BE2C (cell line): ENCODE measurements around the gene SFXN3.

Experiments
- DNase-seq: peaks from one replicate; pipeline ENCODE4 v3.0.0-alpha.2; 2020
- H3K27me3 ChIP-seq: fragments of 250-450 bp; sonication (Bioruptor Pico); 2 replicates; pipeline ENCODE4 v1.5.1; 2020; ENCODE audit warnings: mild to moderate bottlenecking
- H3K36me3 ChIP-seq: fragments of 250-450 bp; sonication (Bioruptor Pico); 2 replicates; pipeline ENCODE4 v1.5.1; 2020; ENCODE audit warnings: mild to moderate bottlenecking
- H3K4me1 ChIP-seq: fragments of 250-450 bp; sonication (Bioruptor Pico); 2 replicates; pipeline ENCODE4 v1.5.1; 2020
- H3K4me3 ChIP-seq: 2 replicates; pipeline ENCODE4 v1.5.1; 2011; ENCODE audit warnings: low read depth, low read length
- H3K9me3 ChIP-seq: fragments of 250-450 bp; sonication (Bioruptor Pico); 2 replicates; pipeline ENCODE4 v1.5.1; 2020
- TF ChIP-seq, protein P1 (sequence below): IDR thresholded peaks from 2 replicates; pipeline ENCODE4 v1.5.1; 2012; ENCODE audit warnings: mild to moderate bottlenecking, low read depth, low read length

SFXN3 gene

DNA sequence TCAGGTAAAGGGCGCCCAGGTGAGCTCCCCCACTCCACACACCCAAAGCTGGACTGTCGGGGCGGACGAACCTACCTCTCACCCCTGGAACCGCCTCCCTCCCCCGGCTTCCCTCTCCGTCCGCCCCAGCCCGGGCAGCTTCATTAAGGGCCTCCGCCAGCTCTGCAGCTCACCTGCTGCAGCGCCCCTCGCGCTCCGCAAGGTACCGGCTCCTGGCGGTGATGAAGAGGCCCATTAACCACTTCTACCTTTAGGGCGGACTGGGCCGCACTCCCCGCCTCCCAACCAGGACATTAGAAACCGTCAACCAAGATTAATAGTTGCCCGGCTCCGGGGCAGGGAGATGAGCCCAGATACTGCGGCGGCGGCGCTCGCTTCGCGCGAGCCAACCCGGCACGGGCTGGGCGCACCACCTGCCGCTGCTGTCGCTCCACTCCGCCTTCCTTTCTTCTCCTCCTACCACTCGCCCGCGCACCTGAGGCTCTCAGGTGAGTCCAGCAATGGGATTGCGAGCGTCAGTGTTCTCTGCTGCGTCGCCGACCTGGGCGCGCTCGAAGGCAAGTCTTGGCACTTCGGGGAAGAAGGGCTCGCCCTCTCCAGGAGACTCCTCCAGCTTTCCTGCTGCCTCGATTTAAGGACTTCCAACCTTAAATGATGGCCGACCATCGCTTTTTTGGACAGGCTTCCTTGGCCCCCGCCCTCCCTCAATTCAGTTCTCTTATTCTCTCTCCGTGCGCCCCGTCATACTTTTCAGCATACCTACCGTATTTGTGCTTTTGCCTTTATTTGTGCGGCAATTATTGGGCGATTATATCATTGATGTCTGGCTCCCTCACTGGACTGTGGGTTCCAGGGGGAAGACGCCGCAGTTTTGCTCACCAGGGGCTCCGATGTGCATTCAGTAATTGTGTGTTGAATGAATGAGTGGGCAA is 17.2 kb downstream of the SFXN3 start:
- Histone ChIP-seq H3K4me1 (peaks cover 10% of the 10 kb centered on the region), H3K27me3 (no peaks in the 10 kb centered on the region), H3K36me3 (no peaks in the 10 kb centered on the region), H3K9me3 (no peaks in the 10 kb centered on the region), H3K4me3 (no peak overlapping the region)
- TF ChIP-seq, protein P1, sequence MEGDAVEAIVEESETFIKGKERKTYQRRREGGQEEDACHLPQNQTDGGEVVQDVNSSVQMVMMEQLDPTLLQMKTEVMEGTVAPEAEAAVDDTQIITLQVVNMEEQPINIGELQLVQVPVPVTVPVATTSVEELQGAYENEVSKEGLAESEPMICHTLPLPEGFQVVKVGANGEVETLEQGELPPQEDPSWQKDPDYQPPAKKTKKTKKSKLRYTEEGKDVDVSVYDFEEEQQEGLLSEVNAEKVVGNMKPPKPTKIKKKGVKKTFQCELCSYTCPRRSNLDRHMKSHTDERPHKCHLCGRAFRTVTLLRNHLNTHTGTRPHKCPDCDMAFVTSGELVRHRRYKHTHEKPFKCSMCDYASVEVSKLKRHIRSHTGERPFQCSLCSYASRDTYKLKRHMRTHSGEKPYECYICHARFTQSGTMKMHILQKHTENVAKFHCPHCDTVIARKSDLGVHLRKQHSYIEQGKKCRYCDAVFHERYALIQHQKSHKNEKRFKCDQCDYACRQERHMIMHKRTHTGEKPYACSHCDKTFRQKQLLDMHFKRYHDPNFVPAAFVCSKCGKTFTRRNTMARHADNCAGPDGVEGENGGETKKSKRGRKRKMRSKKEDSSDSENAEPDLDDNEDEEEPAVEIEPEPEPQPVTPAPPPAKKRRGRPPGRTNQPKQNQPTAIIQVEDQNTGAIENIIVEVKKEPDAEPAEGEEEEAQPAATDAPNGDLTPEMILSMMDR = no peak
- DNase-seq = no peak

DNA sequence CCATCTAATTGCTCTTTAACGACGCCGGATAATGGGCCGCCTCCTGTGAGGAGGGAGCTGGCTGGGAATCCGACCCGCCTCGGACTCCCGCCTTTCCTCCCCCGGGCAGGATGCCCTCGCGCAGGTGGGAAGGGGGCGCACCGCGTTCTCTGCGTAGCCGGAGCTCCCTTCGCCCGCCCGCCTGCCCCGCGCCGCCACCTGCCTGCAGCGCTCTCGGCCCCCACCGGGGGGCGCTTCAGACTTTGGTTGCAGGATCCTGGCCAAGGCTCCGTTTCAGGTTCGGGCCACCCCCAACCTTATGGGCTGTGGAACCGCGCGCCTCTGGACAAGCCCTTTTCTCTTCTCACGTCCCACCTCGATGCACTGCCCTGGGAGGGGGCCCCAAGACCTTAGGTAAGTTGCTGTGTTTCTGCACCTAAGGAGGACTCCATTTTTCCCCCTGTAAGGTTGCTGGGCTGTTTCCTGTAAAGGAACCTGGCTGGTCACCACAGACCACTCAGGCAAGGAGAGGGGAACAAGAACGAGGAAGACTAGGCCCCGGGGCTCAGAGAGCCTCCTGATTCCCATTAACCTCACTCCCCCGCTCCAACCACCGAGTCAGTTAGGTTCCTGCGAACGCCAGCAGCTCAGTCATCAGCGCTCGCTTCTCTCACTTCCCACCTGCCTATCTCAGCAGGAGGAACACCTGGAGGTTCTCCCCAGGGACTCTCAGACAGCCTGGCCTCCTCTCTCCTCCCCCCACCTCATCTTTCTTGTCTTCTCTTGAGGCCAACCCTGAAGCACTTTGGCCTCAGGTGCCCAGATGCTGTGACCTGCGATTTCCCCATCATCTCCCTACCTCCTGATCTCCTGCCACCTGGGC is 19.4 kb downstream of the SFXN3 start:
- TF ChIP-seq, protein P1 = peak; percentile 71
- no peaks in the 10 kb centered on the region for H3K27me3 ChIP-seq
- peak overlapping the region; percentile 38 for H3K4me3 ChIP-seq
- peak; percentile 78 for DNase-seq
- peaks cover 7% of the 10 kb centered on the region for H3K4me1 ChIP-seq
- no peaks in the 10 kb centered on the region for H3K9me3 ChIP-seq
- no peaks in the 10 kb centered on the region for H3K36me3 ChIP-seq

DNA sequence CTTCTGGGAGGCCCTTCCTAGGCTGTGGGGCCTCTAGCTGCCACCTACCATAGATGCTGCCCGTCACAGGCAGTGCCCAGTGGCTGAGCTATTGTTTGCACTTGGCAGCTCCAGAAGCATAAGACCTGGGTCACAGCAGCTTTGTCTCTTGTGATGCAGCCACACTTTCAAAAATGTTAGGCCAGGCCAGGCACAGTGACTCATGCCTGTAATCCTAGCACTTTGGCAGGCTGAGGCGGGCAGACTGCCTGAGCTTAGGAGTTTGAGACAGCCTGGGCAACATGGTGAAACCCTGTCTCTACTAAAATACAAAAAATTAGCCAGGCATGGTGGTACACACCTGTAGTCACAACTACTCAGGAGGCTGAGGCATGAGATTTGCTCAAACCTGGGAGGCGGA is 21.3 kb downstream of the SFXN3 start:
- Histone ChIP-seq H3K9me3 (no peaks in the 10 kb centered on the region), H3K27me3 (no peaks in the 10 kb centered on the region), H3K4me3 (no peak overlapping the region), H3K36me3 (no peaks in the 10 kb centered on the region; the same call in 1 of the 2 replicates), H3K4me1 (no peaks in the 10 kb centered on the region)
- TF ChIP-seq, protein P1 = no peak
- DNase-seq = no peak

DNA sequence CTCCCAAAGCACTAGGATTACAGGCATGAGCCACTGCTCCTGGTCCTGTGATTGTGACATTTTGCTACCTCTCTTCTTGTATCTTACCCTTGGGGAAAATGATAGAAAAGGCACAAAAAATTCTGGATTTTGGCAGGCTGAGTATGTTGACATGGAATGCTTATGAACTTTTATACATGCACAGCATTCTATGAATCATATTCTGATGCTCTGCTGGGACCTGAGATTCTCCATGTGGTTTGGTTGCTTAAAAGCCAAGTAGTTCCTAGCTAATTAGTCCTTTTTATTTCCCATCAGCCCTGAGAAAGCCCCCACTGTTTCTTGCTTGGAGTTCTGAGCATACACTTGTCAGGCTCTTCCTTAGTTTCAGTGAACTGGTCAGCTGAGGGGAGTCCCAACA is 22.5 kb downstream of the SFXN3 start:
- no peaks in the 10 kb centered on the region for H3K4me1 ChIP-seq

GRCh38 chr10:101054351-101054750 is 23.3 kb downstream of the SFXN3 start:
- TF ChIP-seq, protein P1 = no peak
- H3K36me3 ChIP-seq = no peaks in the 10 kb centered on the region; the same call in 1 of the 2 replicates
- no peaks in the 10 kb centered on the region for H3K4me1 ChIP-seq
- no peak for DNase-seq
- no peak overlapping the region for H3K4me3 ChIP-seq
- H3K27me3 ChIP-seq = no peaks in the 10 kb centered on the region
- no peaks in the 10 kb centered on the region for H3K9me3 ChIP-seq

More for the DNA sequence above, 22.5 kb downstream of the SFXN3 start:
- H3K4me3 ChIP-seq = no peak overlapping the region
- H3K27me3 ChIP-seq = no peaks in the 10 kb centered on the region
- H3K9me3 ChIP-seq = no peaks in the 10 kb centered on the region
- H3K36me3 ChIP-seq = no peaks in the 10 kb centered on the region; the same call in 1 of the 2 replicates
- DNase-seq = no peak
- TF ChIP-seq, protein P1 = no peak
